GM12878 (cell line): ENCODE measurements around the gene MB. TPM values are rescaled to one million over a fixed set of nuclear protein-coding genes. Genes with fewer than 3 reads are reported as not detected.

ENCODE experiments used
- ATAC-seq: fragments of 200-7000 bp; cut with Tn5 transposase; 3 replicates; pipeline ENCODE4 v1.9.1; 2020; ENCODE audit warnings: mild to moderate bottlenecking, moderate library complexity
- BruUV-seq: library from RNA; stranded (reverse); fragments of 400-500 nt; replicated peaks from 2 replicates; lab custom pipeline; 2021; lab: Mats Ljungman, UMichigan
- CTCF ChIA-PET: fragments of 300-600 bp; sonication (Branson Sonifier 250); formaldehyde crosslinking; extraction: SDS; loops from one replicate; lab custom pipeline; 2021; ENCODE audit warnings: inconsistent platforms; lab: Yijun Ruan, JAX
- POLR2A ChIA-PET: fragments of 350-600 bp; formaldehyde crosslinking; extraction: SDS; loops from one replicate; lab custom pipeline; 2021; ENCODE audit warnings: inconsistent platforms; lab: Charles Lee
- RAD21 ChIA-PET: fragments of 300-600 bp; sonication (Branson Sonifier 250); formaldehyde crosslinking; loops from one replicate; lab custom pipeline; 2023; ENCODE audit warnings: antibody characterized with exemption; ENCODE audit not compliant: unreplicated experiment; lab: Charles Lee
- SMC1A ChIA-PET: fragments of 300-600 bp; sonication (Branson Sonifier 250); formaldehyde crosslinking; loops from one replicate; lab custom pipeline; 2023; ENCODE audit not compliant: unreplicated experiment, uncharacterized antibody; lab: Charles Lee
- DNase-seq: peaks from one replicate; pipeline ENCODE4 v3.0.0-alpha.2; 2011; ENCODE audit warnings: low read depth, low spot score
- FAIRE-seq: peaks from 3 replicates; lab custom pipeline; 2011; peaks lifted over from hg19 to GRCh38; lab: Jason Lieb, UNC
- H2AFZ ChIP-seq: 2 replicates; pipeline ENCODE4 v1.6.0; 2011; ENCODE audit warnings: low read depth, low read length, control low read depth; ENCODE audit not compliant: control insufficient read depth
- H3K27ac ChIP-seq: 2 replicates; pipeline ENCODE4 v1.5.1; 2011; ENCODE audit warnings: control low read depth; ENCODE audit not compliant: control insufficient read depth, insufficient read depth
- H3K27me3 ChIP-seq, 2 experiments: replicated peaks in 1 of 2; 2 replicates each; pipeline versions ENCODE4 v1.6.0 to v1.6.1; 2011; ENCODE audit warnings: low read length in 1 of 2; ENCODE audit not compliant: control insufficient read depth in 2 of 2, insufficient read depth in 2 of 2
- H3K36me3 ChIP-seq, 2 experiments: 2 replicates each; pipeline ENCODE4 v1.5.1; 2011; ENCODE audit warnings: low read length in 1 of 2; ENCODE audit not compliant: control insufficient read depth in 2 of 2, insufficient read depth in 2 of 2
- H3K4me1 ChIP-seq: 2 replicates; pipeline ENCODE4 v1.6.1; 2011; ENCODE audit warnings: mild to moderate bottlenecking, low read length, moderate library complexity, mixed read lengths; ENCODE audit not compliant: control insufficient read depth, insufficient read depth
- H3K4me2 ChIP-seq: 2 replicates; pipeline ENCODE4 v1.6.0; 2011; ENCODE audit warnings: control low read depth; ENCODE audit not compliant: control insufficient read depth, insufficient read depth
- H3K4me3 ChIP-seq: fragments of 200-600 bp; sonication (generic); 2 replicates; pipeline ENCODE4 v1.5.1; 2016
- H3K79me2 ChIP-seq: 2 replicates; pipeline ENCODE4 v1.6.0; 2011; ENCODE audit warnings: low read length; ENCODE audit not compliant: control insufficient read depth, insufficient read depth
- H3K9ac ChIP-seq: 2 replicates; pipeline ENCODE4 v1.8.0; 2011; ENCODE audit warnings: low read length, control low read depth, mixed read lengths; ENCODE audit not compliant: control insufficient read depth, insufficient read depth
- H3K9me3 ChIP-seq: replicated peaks from 3 replicates; pipeline ENCODE4 v1.5.1; 2011; ENCODE audit warnings: mild to moderate bottlenecking, low read length; ENCODE audit not compliant: control insufficient read depth, insufficient read depth
- H4K20me1 ChIP-seq: 2 replicates; pipeline ENCODE4 v1.6.0; 2011; ENCODE audit not compliant: control insufficient read depth, insufficient read depth
- ATF3 ChIP-seq: IDR thresholded peaks from 2 replicates; pipeline ENCODE4 v1.6.1; 2011; ENCODE audit warnings: low read depth, mild to moderate bottlenecking, low read length, moderate library complexity, borderline replicate concordance; ENCODE audit errors: extremely low read depth
- EGR1 ChIP-seq, 2 experiments: IDR thresholded peaks; 1 replicate in 1 of 2; 2 replicates in 1 of 2; pipeline ENCODE4 v1.6.1; 2011 to 2012; ENCODE audit warnings: low read depth in 2 of 2, low read length in 2 of 2, borderline replicate concordance in 1 of 2, mild to moderate bottlenecking in 1 of 2, moderate library complexity in 1 of 2
- IRF3 ChIP-seq: fragments of 450-650 bp; IDR thresholded peaks from 2 replicates; pipeline ENCODE4 v1.6.1; 2014; ENCODE audit warnings: mild to moderate bottlenecking
- MYB ChIP-seq: fragments of 150-350 bp; IDR thresholded peaks from 2 replicates; pipeline ENCODE4 v1.6.1; 2014; ENCODE audit warnings: mild to moderate bottlenecking, low read depth, low read length, borderline replicate concordance
- NR2C1 ChIP-seq: fragments of 450-650 bp; IDR thresholded peaks from 2 replicates; pipeline ENCODE4 v1.6.1; 2017; ENCODE audit warnings: antibody characterized with exemption, mild to moderate bottlenecking, moderate library complexity
- RELB ChIP-seq: fragments of 450-650 bp; IDR thresholded peaks from 2 replicates; pipeline ENCODE4 v1.6.1; 2017; ENCODE audit warnings: low read depth, mild to moderate bottlenecking, moderate library complexity
- SPI1 ChIP-seq: IDR thresholded peaks from 2 replicates; pipeline ENCODE4 v1.6.1; 2011; ENCODE audit warnings: low read depth, mild to moderate bottlenecking, low read length, moderate library complexity, borderline replicate concordance; ENCODE audit not compliant: insufficient read depth
- SREBF1 ChIP-seq: IDR thresholded peaks from 2 replicates; pipeline ENCODE4 v1.6.1; 2012; ENCODE audit warnings: mild to moderate bottlenecking, low read length
- ZBTB33 ChIP-seq: fragments of 450-650 bp; IDR thresholded peaks from 2 replicates; pipeline ENCODE4 v1.6.1; 2017; ENCODE audit warnings: mild to moderate bottlenecking
- ZZZ3 ChIP-seq: IDR thresholded peaks from 2 replicates; pipeline ENCODE4 v1.6.1; 2011; ENCODE audit warnings: low read depth; ENCODE audit not compliant: control insufficient read depth, insufficient read length
- WGBS: methylation state at CpG from one replicate; pipeline ENCODE4 v1.1.6; 2016; ENCODE audit warnings: low lambda C conversion rate; ENCODE audit not compliant: insufficient replicate concordance, insufficient coverage; ENCODE audit errors: missing lambda C conversion rate; 5-methylcytosine and 5-hydroxymethylcytosine counted together
- in situ Hi-C: fragments of 300-500 bp; cut with MboI; formaldehyde crosslinking; loops from 9 replicates; pipeline ENCODE4 v1.14.3; 2018; ENCODE audit warnings: mixed read lengths
- intact Hi-C: fragments of 100-400 bp; cut with micrococcal nuclease; formaldehyde crosslinking; loops from one replicate; pipeline ENCODE4 v1.14.2; 2022; ENCODE audit not compliant: unreplicated experiment
- polyA plus RNA-seq, 11 experiments: library from polyadenylated mRNA; depleted of rRNA in 4 of 11; unstranded in 6 of 11; stranded (reverse) in 5 of 11; fragments of >200 nt; fragmentation: Nextera tagmentation in 4 of 11; fragmentation: Illumina TruSeq in 1 of 11; extraction: Ambion mirVana in 4 of 11; extraction: Trizol in 1 of 11; gene quantifications; 1 replicate in 1 of 11; 2 replicates in 10 of 11; pipeline versions ENCODE4 v1.2.1 to v1.2.3, GENCODE V29; 2011 to 2016; ENCODE audit warnings: inconsistent platforms in 2 of 11, missing spikeins in 2 of 11, low read depth in 1 of 11
- total RNA-seq, 4 experiments: library from RNA; depleted of rRNA in 3 of 4; stranded (reverse); fragments of >200 nt in 3 of 4; fragmentation: Illumina TruSeq in 1 of 4; extraction: Trizol in 1 of 4; gene quantifications; 2 replicates each; pipeline versions ENCODE4 v1.2.1 to v1.2.3, GENCODE V29; 2013 to 2021

Gene MB
- total and polyA plus RNA-seq, 10 of the 15 experiments (the other 5 are each of a cell fraction or from before 2014, with no cell fraction given): 0.09 to 0.41 (median 0.23) TPM; not detected in 3

GRCh38 chr22:35606916-35607315, 10.2 kb downstream of the MB start:
- WGBS: 23% methylated on average over 8 of the region's 8 CpGs
- CTCF ChIA-PET: no interaction called here
- Histone ChIP-seq H2AFZ (no peak overlapping the region), H3K4me2 (no peak overlapping the region), H3K27ac (no peak overlapping the region), H3K9ac (no peak overlapping the region), H3K4me1 (peaks cover 9% of the 10 kb centered on the region; the same call in 1 of the 2 replicates), H3K79me2 (no peaks in the 10 kb centered on the region), H3K4me3 (no peak overlapping the region), H3K36me3 (no peaks in the 10 kb centered on the region), H3K9me3 (no peaks in the 10 kb centered on the region), H3K27me3 (peaks cover 2 to 3% of the 10 kb centered on the region in 2 experiments; a peak in 2 of 4 replicates), H4K20me1 (peaks cover 3% of the 10 kb centered on the region; the same call in 1 of the 2 replicates)
- RAD21 ChIA-PET: no interaction called here
- no TSS peak for BruUV-seq
- in situ Hi-C loops (no loop called here), intact Hi-C loops (no loop called here)
- FAIRE-seq (no peak), DNase-seq (no peak), ATAC-seq (no peak)
- POLR2A ChIA-PET: no interaction called here
- no peak for TF ChIP-seq MYB
- no peak for TF ChIP-seq RELB
- TF ChIP-seq NR2C1: no peak
- SMC1A ChIA-PET: no interaction called here

GRCh38 chr22:35605851-35606481, 11.2 kb downstream of the MB start:
- ATAC-seq: no peak
- Histone ChIP-seq H3K9me3 (no peaks in the 10 kb centered on the region), H3K79me2 (no peaks in the 10 kb centered on the region), H3K27ac (no peak overlapping the region), H3K9ac (no peak overlapping the region), H3K36me3 (no peaks in the 10 kb centered on the region), H3K4me2 (no peak overlapping the region), H3K4me1 (no peaks in the 10 kb centered on the region), H3K27me3 (peaks cover 2 to 3% of the 10 kb centered on the region in 2 experiments; a peak in 2 of 4 replicates), H4K20me1 (no peaks in the 10 kb centered on the region), H2AFZ (no peak overlapping the region), H3K4me3 (no peak overlapping the region)
- CTCF ChIA-PET: interaction anchor here (0.7 kb wide), 1 partner anchor 26 kb away, joined by 3 read pairs; no protein-coding TSS in a partner anchor
- WGBS: 14% methylated on average over 13 of the region's 13 CpGs
- FAIRE-seq: no peak
- TF ChIP-seq ZZZ3 (no peak), ZBTB33 (no peak), ATF3 (no peak), EGR1 (IDR thresholded peaks at IDR 0.05; ENCODE audit: borderline replicate concordance in 1 of 2, low read depth in 2 of 2, low read length in 2 of 2) (no peak), IRF3 (no peak), SPI1 (no peak), SREBF1 (no peak)
- POLR2A ChIA-PET: no interaction called here
- DNase-seq: no peak
- no TSS peak for BruUV-seq
- SMC1A ChIA-PET: no interaction called here
- intact Hi-C loops: no loop called here
- RAD21 ChIA-PET: no interaction called here
- in situ Hi-C loops: no loop called here
